Fibroblast of skin of abdomen (primary cell): ENCODE data around the gene PKM.

Experiments
- DNase-seq: peaks from one replicate; pipeline ENCODE4 v3.0.0-alpha.2; 2013

The PKM gene

GRCh38 chr15:72199721-72200212 is 31.2 kb downstream of the PKM start:
- peak; percentile 68 for DNase-seq

- DNase-seq: no peak
Measured at GRCh38 chr15:72199205-72199515, 31.8 kb downstream of the PKM start.

- no peak for DNase-seq
Measured at GRCh38 chr15:72198356-72199204, 32.4 kb downstream of the PKM start.

- peak; percentile 43 for DNase-seq
Measured at GRCh38 chr15:72197460-72198355, 33.3 kb downstream of the PKM start, which contains the start of gene GRAMD2A. TSS of gene GRAMD2A (minus strand) at chr15:72197787.

- no peak for DNase-seq
Measured at GRCh38 chr15:72197041-72197459, 33.9 kb downstream of the PKM start.

GRCh38 chr15:72196409-72197040 is 34.5 kb downstream of the PKM start:
- DNase-seq: no peak

GRCh38 chr15:72195101-72195511 is 35.9 kb downstream of the PKM start:
- no peak for DNase-seq

GRCh38 chr15:72193836-72194396 is 37.1 kb downstream of the PKM start:
- DNase-seq: no peak

- no peak for DNase-seq
Measured at GRCh38 chr15:72192416-72192815, 38.6 kb downstream of the PKM start.

- DNase-seq: no peak
Measured at GRCh38 chr15:72189250-72189902, 41.6 kb downstream of the PKM start.

GRCh38 chr15:72184165-72184811 is 46.7 kb downstream of the PKM start:
- DNase-seq: no peak

- no peak for DNase-seq
Measured at GRCh38 chr15:72183781-72184164, 47.2 kb downstream of the PKM start.

GRCh38 chr15:72182673-72183072 is 48.3 kb downstream of the PKM start:
- DNase-seq: no peak

- no peak for DNase-seq
Measured at GRCh38 chr15:72182244-72182643, 48.7 kb downstream of the PKM start.

- no peak for DNase-seq
Measured at GRCh38 chr15:72180761-72181324, 50.1 kb downstream of the PKM start.

GRCh38 chr15:72179950-72180581 is 50.9 kb downstream of the PKM start:
- DNase-seq: no peak

- DNase-seq: no peak
Measured at GRCh38 chr15:72178976-72179585, 51.9 kb downstream of the PKM start.

GRCh38 chr15:72176743-72177142 is 54.2 kb downstream of the PKM start:
- no peak for DNase-seq

- DNase-seq: no peak
Measured at GRCh38 chr15:72176159-72176558, 54.8 kb downstream of the PKM start.
